HG02571 (cell line): ENCODE data around the gene RTN4IP1.
"Not testable (repeated sequence)": the region's sequence is repeated elsewhere in the genome, so short reads cannot be mapped to it uniquely, and the experiment has no call there.

Experiments used
- ATAC-seq: cut with Tn5 transposase; IDR thresholded peaks from one replicate; pipeline ENCODE4 v1.9.1; 2021; ENCODE audit warnings: mild to moderate bottlenecking, moderate library complexity; ENCODE audit not compliant: unreplicated experiment

RTN4IP1 gene

DNA sequence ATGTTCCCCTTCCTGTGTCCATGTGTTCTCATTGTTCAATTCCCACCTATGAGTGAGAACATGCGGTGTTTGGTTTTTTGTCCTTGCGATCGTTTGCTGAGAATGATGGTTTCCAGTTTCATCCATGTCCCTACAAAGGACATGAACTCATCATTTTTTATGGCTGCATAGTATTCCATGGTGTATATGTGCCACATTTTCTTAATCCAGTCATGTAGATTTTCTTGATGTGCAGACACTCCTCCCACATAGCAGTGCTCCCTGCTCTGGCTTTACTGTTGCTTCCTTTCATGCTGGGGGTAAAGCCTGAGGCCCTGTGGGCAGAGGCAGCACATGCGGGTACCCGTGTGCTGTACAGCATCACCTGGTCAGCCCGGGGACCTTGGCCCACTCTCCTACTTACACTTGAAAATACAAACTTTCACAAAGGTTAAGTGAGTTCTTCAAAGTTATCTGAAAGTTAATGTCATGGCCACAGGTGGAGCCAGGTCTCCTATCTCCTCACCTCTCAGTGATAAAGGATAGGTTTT, 80.3 kb downstream of the RTN4IP1 start:
- ATAC-seq, result not testable (repeated sequence)

DNA sequence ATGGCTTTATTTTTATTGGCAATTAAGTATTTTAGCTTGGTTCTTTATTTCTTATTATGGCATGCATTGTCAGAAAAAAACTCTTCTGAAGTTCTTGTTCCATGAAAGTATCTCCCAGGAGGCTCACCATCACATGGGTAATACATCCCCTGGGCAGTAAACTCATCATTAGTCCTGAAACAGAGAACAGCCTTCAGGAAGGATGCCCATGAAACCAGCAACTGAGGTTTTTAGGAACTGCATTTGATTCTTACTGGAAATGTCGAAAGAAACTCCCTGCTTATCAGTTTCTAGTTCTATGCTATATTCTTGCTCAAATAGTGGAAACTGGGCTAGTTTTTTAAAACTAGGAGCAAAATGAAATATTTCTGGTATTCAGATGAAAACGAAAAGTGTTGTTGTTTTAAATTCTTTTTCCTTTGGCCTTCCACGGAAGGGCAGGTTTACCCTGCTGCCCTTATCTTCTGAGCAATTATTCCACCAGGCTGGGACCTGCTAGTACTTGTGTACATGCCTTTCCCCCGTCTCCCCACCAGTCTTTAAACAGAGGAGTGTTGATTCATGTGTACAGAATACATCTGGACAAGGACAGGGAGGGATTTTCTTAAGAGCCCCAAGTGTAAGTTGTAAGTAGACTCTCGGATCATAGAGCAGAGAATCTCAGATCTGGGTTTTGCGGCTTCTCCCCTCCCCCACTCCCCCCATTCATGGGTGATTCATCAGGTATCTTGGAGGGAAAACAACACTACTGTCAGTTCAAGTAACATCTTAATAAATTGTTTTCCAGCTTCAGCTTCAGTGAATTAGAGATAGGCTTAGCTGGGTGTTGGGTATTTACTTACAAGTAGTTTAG, 81.5 kb downstream of the RTN4IP1 start:
- ATAC-seq, result no peak

DNA sequence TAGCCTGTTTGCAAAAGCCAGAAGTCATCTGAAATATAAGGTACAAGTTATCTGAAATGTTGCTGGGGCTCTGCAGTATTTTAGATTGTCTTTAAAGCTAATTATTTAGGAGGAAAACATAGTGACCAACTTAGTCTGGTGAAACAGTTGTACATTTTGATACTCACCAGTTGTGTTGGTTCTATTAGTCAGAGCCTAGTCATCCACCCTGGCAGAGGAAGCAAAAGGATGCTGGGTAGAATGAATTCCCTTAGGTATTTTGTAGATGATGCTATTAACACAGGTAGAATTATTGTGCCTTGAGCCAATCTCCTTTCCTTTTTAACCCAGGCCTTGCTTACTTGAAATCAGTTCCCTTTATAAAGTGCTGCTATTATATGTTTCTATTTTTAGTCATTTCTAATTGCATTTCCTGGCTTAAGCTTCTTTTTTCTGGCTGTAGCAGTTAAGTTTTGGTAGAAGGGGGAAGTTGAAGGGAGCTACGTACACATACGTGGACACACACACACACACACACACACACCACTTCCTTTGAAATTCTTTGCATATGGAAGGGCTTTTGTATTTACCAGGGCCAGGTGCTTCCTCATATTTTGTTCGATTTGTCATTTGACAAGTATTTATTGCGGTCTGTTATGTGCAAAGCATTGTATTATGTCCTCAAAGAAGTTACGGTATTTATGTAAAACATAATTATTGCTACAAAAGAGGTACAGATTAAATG, 82.4 kb downstream of the RTN4IP1 start:
- ATAC-seq, result no peak

- no peak for ATAC-seq
These were observed 83.0 kb downstream of the RTN4IP1 start for GRCh38 chr6:106546261-106546690.

DNA sequence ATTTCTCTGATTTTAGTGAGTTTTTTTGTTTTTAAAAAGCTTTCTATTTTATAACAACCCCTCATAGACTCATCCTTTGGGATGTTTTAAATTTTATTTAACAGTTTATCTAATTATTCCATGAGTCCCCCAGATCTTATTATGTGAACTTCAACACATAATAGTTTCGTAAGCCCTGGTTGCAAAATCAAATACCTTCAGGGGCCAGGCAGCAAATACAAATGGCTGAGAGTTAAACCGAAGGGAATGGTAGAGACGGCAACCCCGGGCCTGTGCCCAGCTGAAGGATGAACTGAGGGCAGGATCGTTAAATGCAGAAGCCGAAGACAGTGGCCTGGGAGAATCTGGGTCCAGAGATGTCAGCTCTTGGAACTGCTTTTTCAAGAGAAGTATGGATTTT, 88.4 kb downstream of the RTN4IP1 start:
- no peak for ATAC-seq

DNA sequence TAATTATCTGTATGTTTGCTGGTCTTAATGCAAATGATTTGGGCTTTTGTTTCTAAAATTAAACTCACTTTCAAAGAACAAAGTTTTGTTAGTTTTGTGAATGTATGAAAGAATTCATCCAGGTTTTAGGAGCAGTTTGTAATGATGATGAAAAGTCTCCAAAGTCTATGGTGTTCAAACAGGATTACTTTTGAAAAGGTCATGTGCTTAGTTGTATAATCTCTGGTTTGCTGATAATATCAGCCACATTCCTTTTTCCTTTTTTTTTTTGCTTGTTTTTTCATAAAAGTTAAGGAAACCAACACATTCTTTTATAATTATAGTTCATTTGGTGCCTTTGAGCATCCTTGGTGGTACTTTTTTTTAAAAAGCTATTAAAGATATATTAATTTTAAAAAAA, 88.9 kb downstream of the RTN4IP1 start:
- ATAC-seq, result no peak

GRCh38 chr6:106539936-106540335, 89.4 kb downstream of the RTN4IP1 start:
- ATAC-seq, result no peak

- ATAC-seq, result no peak
These were observed 91.2 kb downstream of the RTN4IP1 start for GRCh38 chr6:106538145-106538544.

DNA sequence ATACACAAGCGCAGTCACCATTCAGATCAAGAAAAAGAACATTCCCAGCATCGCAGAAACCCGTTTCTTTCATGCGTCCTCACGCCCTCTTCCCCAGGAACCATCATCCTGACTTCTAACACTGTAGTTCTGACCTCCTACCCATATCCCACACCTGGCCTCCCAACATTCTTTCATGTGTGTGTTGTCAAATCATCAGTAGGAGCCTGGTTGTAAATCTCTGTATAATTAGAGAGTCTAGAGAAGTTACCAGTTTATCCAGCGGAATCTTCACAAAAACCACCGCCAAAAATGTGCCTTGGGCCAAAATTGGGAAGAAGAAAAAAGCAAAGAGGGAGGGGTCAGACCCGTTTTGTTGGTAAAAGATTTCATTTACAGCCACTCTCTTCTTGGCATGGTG, 91.6 kb downstream of the RTN4IP1 start:
- ATAC-seq, result no peak

DNA sequence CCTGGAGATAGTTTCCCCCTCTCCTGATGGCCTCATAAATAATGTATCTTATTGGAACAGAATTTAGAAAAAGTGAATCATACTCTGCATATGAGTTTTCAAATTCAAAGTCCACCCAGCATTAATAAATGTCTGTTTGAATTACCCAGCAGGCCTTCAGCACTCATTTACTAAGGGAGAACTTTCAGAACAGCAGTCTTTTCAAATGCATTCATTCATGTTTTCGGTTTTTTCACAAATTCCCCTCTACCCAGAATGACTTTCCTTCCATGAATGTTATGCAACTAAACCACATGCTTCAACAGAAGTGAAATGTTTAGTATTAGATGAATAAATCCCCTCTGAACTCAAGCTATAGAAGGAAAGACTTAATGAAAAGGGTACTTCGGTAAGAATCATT, 92.4 kb downstream of the RTN4IP1 start:
- ATAC-seq, result no peak

- no peak for ATAC-seq
These were observed 92.9 kb downstream of the RTN4IP1 start for GRCh38 chr6:106536357-106536756.

DNA sequence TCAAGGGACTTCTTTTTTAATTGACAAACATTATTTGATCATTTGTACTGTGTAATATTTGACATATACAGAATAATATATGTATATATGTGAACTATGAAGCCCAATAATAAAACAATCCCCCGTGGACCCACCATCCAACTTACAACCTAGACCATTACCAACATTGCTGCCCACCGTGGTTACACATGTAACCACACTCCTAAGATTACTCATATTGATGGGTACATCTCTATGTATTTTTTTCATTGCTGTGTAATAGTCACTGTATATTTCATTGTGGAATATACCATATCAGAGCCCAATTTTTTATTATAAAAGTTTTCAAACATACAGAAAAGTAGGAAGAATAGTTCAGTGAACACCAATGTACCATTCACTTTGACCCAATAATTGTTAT, 94.3 kb downstream of the RTN4IP1 start:
- no peak for ATAC-seq

GRCh38 chr6:106534564-106534982, 94.7 kb downstream of the RTN4IP1 start:
- no peak for ATAC-seq

- no peak for ATAC-seq
These were observed 95.3 kb downstream of the RTN4IP1 start for GRCh38 chr6:106534004-106534403.

GRCh38 chr6:106533054-106533453, 96.2 kb downstream of the RTN4IP1 start:
- ATAC-seq, result no peak

DNA sequence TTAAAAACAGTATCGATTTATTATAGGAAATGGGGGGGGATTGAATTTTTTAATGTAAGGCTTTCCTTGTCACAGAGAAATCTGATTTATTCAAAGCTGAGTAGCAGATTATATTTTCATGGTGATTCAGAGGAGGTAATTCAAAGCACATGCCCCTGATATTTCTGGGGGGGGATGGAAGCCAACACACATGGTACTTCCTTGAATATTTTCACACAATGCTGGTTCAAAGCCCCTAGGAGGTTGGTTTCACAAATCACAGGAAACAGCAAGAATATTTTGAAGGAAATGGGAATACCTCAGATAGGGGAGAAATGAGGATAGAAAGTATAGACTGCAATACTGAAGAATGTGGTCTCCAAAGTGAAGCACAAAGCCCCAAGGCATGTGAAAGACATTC, 98.8 kb downstream of the RTN4IP1 start:
- ATAC-seq, result no peak

DNA sequence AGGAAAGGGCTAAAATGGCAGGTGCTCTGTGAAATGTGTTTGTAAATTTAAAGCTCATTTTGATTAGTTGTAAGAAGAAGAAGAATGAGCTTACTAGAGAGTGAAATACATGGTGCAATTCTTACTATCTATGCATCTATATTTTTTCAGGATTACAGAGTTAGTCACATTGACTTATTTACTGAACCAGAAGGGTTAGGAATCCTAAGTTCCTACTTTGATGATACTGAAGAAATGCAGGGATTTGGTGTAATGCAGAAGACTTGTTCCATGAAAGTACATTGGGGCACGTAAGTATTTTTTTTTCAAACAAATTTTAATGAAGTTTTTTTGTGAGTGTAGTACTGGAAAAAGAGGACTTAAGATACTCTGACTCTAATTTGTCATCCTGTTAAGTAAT, 99.3 kb downstream of the RTN4IP1 start:
- ATAC-seq, result no peak

- ATAC-seq, result no peak
These were observed 99.9 kb downstream of the RTN4IP1 start for GRCh38 chr6:106529438-106529837.

- ATAC-seq, result no peak
These were observed 100.8 kb downstream of the RTN4IP1 start for GRCh38 chr6:106528521-106528920.

GRCh38 chr6:106527979-106528378, 101.3 kb downstream of the RTN4IP1 start:
- no peak for ATAC-seq

DNA sequence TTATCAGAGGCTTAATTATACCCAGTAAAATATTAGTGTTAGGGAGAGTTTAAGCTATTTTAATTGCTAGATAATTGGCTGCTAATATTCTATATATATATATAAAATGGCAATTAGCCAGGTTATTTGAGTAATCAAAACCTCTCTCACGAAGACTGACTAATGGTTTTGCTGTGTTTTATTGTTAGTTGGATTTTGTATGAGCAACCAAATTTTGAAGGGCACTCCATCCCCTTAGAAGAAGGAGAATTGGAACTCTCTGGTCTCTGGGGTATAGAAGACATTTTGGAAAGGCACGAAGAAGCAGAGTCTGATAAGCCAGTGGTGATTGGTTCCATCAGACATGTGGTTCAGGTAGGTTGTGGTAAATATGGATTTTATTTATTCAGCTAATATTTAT, 102.2 kb downstream of the RTN4IP1 start:
- no peak for ATAC-seq

DNA sequence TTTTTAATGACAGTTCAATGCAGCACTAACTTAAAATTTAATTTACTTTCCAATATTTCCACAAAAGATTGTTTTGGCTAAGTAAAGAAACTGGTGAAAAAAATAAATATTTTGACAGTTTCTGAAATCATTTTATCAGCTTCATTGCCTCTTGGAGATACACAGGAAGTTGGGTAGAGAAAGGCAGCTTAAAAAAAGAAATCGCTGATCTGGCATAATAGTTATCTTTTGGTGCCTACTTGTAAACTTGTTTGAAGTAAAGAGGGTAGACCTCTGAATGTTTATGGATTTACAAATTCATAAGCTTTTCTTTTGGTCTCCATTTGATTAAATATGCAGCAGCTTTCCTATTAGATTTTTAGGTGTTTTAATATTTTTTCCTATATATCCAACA, 103.4 kb downstream of the RTN4IP1 start:
- no peak for ATAC-seq
